SK-N-SH treated with all-trans-retinoic acid at 6 μM for 48 hours (cell line): ENCODE data around the gene DGKI.

Source experiments
- ATAC-seq: fragments of 200-7000 bp; cut with Tn5 transposase; 3 replicates; pipeline ENCODE4 v1.9.1; 2020; ENCODE audit warnings: mild to moderate bottlenecking, moderate library complexity
- ARNTL ChIP-seq: fragments of 450-650 bp; formaldehyde crosslinking; IDR thresholded peaks from 2 replicates; pipeline ENCODE4 v1.5.0; 2020; ENCODE audit warnings: low read depth, mild to moderate bottlenecking, moderate library complexity, borderline replicate concordance
- BACH2 ChIP-seq: fragments of 250-450 bp; sonication (Bioruptor Pico); IDR thresholded peaks from 2 replicates; pipeline ENCODE4 v1.9.0; 2021; ENCODE audit warnings: mild to moderate bottlenecking, borderline replicate concordance
- CSDC2 ChIP-seq: fragments of 250-450 bp; sonication (Bioruptor Pico); IDR thresholded peaks from 2 replicates; pipeline ENCODE4 v1.5.0; 2020; ENCODE audit warnings: mild to moderate bottlenecking, moderate library complexity
- ESRRG ChIP-seq: fragments of 250-450 bp; sonication (Bioruptor Pico); IDR thresholded peaks from 2 replicates; pipeline ENCODE4 v1.6.1; 2021; ENCODE audit warnings: mild to moderate bottlenecking
- GLIS3 ChIP-seq: fragments of 250-450 bp; sonication (Bioruptor Pico); IDR thresholded peaks from 2 replicates; pipeline ENCODE4 v1.5.0; 2020; ENCODE audit warnings: mild to moderate bottlenecking, moderate library complexity
- OSR1 ChIP-seq: fragments of 250-450 bp; sonication (Bioruptor Pico); IDR thresholded peaks from 2 replicates; pipeline ENCODE4 v1.8.0; 2022; ENCODE audit warnings: moderate library complexity, mild to moderate bottlenecking, inconsistent platforms
- POU6F1 ChIP-seq: fragments of 250-450 bp; sonication (Bioruptor Pico); IDR thresholded peaks from 2 replicates; pipeline ENCODE4 v1.8.0; 2021; ENCODE audit warnings: low read depth, mild to moderate bottlenecking, moderate library complexity, borderline replicate concordance
- PPARA ChIP-seq: fragments of 250-450 bp; sonication (Bioruptor Pico); IDR thresholded peaks from 2 replicates; pipeline ENCODE4 v1.5.0; 2020; ENCODE audit warnings: mild to moderate bottlenecking, borderline replicate concordance
- RARB ChIP-seq: fragments of 250-450 bp; sonication (Bioruptor Pico); IDR thresholded peaks from 2 replicates; pipeline ENCODE4 v1.8.0; 2021; ENCODE audit warnings: mild to moderate bottlenecking, moderate library complexity
- SNAI2 ChIP-seq: fragments of 250-450 bp; sonication (Bioruptor Pico); IDR thresholded peaks from 2 replicates; pipeline ENCODE4 v1.5.0; 2020; ENCODE audit warnings: mild to moderate bottlenecking, moderate library complexity
- TCF4 ChIP-seq: fragments of 250-450 bp; sonication (Bioruptor Pico); IDR thresholded peaks from 2 replicates; pipeline ENCODE4 v1.8.0; 2021; ENCODE audit warnings: mild to moderate bottlenecking, moderate library complexity, borderline replicate concordance
- TOX ChIP-seq: fragments of 250-450 bp; sonication (Bioruptor Pico); IDR thresholded peaks from 2 replicates; pipeline ENCODE4 v1.8.0; 2021; ENCODE audit warnings: mild to moderate bottlenecking, moderate library complexity, borderline replicate concordance
- ZC3H10 ChIP-seq: fragments of 250-450 bp; sonication (Bioruptor Pico); IDR thresholded peaks from 2 replicates; pipeline ENCODE4 v1.5.1; 2021; ENCODE audit warnings: mild to moderate bottlenecking, moderate library complexity
- ZFP3 ChIP-seq: fragments of 250-450 bp; sonication (Bioruptor Pico); IDR thresholded peaks from 2 replicates; pipeline ENCODE4 v1.5.0; 2020; ENCODE audit warnings: mild to moderate bottlenecking, moderate library complexity
- ZFP30 ChIP-seq: fragments of 450-650 bp; formaldehyde crosslinking; IDR thresholded peaks from 2 replicates; pipeline ENCODE4 v1.5.0; 2022; ENCODE audit warnings: mild to moderate bottlenecking, moderate library complexity
- ZNF565 ChIP-seq: fragments of 450-650 bp; formaldehyde crosslinking; conservative IDR thresholded peaks from 2 replicates; pipeline ENCODE4 v1.5.0; 2020; ENCODE audit warnings: low read depth, mild to moderate bottlenecking, moderate library complexity
- ZNF70 ChIP-seq: fragments of 450-650 bp; formaldehyde crosslinking; IDR thresholded peaks from 2 replicates; pipeline ENCODE4 v1.5.0; 2020; ENCODE audit warnings: mild to moderate bottlenecking, moderate library complexity
- ZNF8 ChIP-seq: fragments of 450-650 bp; formaldehyde crosslinking; IDR thresholded peaks from 2 replicates; pipeline ENCODE4 v1.5.0; 2020; ENCODE audit warnings: mild to moderate bottlenecking, moderate library complexity
- TF ChIP-seq, protein P1 (sequence below): fragments of 250-450 bp; sonication (Bioruptor Pico); IDR thresholded peaks from 2 replicates; pipeline ENCODE4 v1.5.1; 2020; ENCODE audit warnings: low read depth, mild to moderate bottlenecking, moderate library complexity
- TF ChIP-seq, protein P2 (sequence below): fragments of 250-450 bp; sonication (Bioruptor Pico); IDR thresholded peaks from 2 replicates; pipeline ENCODE4 v1.5.0; 2020; ENCODE audit warnings: mild to moderate bottlenecking, moderate library complexity
- TF ChIP-seq, protein P3 (sequence below): fragments of 250-450 bp; sonication (Bioruptor Pico); IDR thresholded peaks from 2 replicates; pipeline ENCODE4 v1.5.1; 2021; ENCODE audit warnings: mild to moderate bottlenecking, moderate library complexity

The DGKI gene

GRCh38 chr7:137692399-137692798 lies 154.4 kb downstream of the DGKI start:
- TF ChIP-seq TCF4 (peak; percentile 52; the same call in 1 of the 2 replicates), ZNF70 (no peak)
- TF ChIP-seq, protein P1, sequence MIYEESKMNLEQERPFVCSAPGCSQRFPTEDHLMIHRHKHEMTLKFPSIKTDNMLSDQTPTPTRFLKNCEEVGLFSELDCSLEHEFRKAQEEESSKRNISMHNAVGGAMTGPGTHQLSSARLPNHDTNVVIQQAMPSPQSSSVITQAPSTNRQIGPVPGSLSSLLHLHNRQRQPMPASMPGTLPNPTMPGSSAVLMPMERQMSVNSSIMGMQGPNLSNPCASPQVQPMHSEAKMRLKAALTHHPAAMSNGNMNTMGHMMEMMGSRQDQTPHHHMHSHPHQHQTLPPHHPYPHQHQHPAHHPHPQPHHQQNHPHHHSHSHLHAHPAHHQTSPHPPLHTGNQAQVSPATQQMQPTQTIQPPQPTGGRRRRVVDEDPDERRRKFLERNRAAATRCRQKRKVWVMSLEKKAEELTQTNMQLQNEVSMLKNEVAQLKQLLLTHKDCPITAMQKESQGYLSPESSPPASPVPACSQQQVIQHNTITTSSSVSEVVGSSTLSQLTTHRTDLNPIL, result no peak

DNA sequence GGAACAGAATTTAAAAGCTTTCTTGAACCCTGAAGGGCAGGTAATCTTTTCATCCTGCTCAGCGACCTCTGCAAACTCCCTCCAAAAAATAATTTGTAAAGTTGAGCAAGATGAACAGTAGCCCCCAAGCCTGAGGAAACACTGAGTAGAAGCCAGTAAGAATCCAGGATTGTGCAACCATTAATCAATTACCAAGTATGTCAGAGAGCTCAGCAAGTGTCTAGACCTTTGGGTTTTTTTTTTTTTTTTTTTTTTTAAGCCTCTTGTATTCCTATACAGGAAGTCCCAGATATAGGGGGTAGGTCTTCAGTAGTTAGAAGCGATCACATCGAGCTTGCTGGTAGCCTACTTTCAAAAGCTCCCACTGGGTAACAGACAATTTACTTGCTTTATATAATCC lies 155.2 kb downstream of the DGKI start:
- ATAC-seq, result no peak
- TF ChIP-seq ZNF70, result no peak
- TF ChIP-seq, protein P2, sequence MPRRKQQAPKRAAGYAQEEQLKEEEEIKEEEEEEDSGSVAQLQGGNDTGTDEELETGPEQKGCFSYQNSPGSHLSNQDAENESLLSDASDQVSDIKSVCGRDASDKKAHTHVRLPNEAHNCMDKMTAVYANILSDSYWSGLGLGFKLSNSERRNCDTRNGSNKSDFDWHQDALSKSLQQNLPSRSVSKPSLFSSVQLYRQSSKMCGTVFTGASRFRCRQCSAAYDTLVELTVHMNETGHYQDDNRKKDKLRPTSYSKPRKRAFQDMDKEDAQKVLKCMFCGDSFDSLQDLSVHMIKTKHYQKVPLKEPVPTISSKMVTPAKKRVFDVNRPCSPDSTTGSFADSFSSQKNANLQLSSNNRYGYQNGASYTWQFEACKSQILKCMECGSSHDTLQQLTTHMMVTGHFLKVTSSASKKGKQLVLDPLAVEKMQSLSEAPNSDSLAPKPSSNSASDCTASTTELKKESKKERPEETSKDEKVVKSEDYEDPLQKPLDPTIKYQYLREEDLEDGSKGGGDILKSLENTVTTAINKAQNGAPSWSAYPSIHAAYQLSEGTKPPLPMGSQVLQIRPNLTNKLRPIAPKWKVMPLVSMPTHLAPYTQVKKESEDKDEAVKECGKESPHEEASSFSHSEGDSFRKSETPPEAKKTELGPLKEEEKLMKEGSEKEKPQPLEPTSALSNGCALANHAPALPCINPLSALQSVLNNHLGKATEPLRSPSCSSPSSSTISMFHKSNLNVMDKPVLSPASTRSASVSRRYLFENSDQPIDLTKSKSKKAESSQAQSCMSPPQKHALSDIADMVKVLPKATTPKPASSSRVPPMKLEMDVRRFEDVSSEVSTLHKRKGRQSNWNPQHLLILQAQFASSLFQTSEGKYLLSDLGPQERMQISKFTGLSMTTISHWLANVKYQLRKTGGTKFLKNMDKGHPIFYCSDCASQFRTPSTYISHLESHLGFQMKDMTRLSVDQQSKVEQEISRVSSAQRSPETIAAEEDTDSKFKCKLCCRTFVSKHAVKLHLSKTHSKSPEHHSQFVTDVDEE, result no peak
- no peak for TF ChIP-seq POU6F1 (CRISPR knock-in tag)
- no peak for TF ChIP-seq ESRRG (CRISPR knock-in tag)
- no peak for TF ChIP-seq RARB
- TF ChIP-seq ZNF565 (CRISPR knock-in tag), result no peak
- no peak for TF ChIP-seq BACH2 (CRISPR knock-in tag)
- TF ChIP-seq ZFP30 (CRISPR knock-in tag), result no peak
- TF ChIP-seq TOX, result no peak
- no peak for TF ChIP-seq OSR1 (CRISPR knock-in tag)
- TF ChIP-seq PPARA (CRISPR knock-in tag), result no peak
- TF ChIP-seq, protein P3, sequence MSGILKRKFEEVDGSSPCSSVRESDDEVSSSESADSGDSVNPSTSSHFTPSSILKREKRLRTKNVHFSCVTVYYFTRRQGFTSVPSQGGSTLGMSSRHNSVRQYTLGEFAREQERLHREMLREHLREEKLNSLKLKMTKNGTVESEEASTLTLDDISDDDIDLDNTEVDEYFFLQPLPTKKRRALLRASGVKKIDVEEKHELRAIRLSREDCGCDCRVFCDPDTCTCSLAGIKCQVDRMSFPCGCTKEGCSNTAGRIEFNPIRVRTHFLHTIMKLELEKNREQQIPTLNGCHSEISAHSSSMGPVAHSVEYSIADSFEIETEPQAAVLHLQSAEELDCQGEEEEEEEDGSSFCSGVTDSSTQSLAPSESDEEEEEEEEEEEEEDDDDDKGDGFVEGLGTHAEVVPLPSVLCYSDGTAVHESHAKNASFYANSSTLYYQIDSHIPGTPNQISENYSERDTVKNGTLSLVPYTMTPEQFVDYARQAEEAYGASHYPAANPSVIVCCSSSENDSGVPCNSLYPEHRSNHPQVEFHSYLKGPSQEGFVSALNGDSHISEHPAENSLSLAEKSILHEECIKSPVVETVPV (CRISPR knock-in tag), result no peak
- TF ChIP-seq, protein P1, result no peak

More at GRCh38 chr7:137692399-137692798, 154.4 kb downstream of the DGKI start:
- ATAC-seq, result no peak

- ATAC-seq, result no peak
- TF ChIP-seq CSDC2 (CRISPR knock-in tag) (no peak), ZNF565 (CRISPR knock-in tag) (no peak), ZFP30 (CRISPR knock-in tag) (no peak), GLIS3 (CRISPR knock-in tag) (no peak), TOX (no peak), ZNF70 (no peak), ZC3H10 (CRISPR knock-in tag) (no peak), ZFP3 (CRISPR knock-in tag) (no peak), ARNTL (CRISPR knock-in tag) (no peak), ZNF8 (CRISPR knock-in tag) (no peak), TCF4 (no peak), ESRRG (CRISPR knock-in tag) (no peak), BACH2 (CRISPR knock-in tag) (no peak), SNAI2 (CRISPR knock-in tag) (no peak), PPARA (CRISPR knock-in tag) (no peak)
- TF ChIP-seq, protein P1, result no peak
- TF ChIP-seq, protein P3 (CRISPR knock-in tag), result no peak
Observed at GRCh38 chr7:137690635-137691034, 156.1 kb downstream of the DGKI start.
